ENCODE results near the gene KCNIP4. TPM values are rescaled to one million over a fixed set of nuclear protein-coding genes. Genes with fewer than 3 reads are reported as not detected.

Gene KCNIP4
- polyA plus RNA-seq, 3 donors, result 0.09 to 0.25 TPM; not detected in 1

DNA sequence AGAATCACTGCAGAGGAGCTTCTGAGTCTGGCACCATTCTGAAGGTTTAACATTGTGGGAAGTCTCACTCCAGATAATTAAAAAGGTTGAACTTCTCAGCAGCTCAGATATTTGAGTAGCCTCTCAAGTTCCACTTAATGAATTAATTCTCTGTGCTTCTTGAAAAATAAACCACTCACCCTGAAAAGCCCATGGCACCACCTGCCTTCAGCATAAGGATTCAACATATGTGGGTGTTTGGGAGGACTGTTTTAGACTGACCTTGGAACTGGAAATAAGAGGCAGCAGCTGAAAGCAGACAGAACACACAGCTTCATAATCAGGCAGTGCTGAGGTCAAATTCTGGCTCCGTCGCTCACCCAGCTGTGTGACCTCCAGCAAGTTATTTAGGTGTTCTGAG lies 100.6 kb downstream of the KCNIP4 start:
- H3K4me1 Mint-ChIP-seq, result no peaks in the 10 kb centered on the region
- H3K9me3 Mint-ChIP-seq, result no peaks in the 10 kb centered on the region
- no peak overlapping the region for H3K27ac Mint-ChIP-seq
- H2AFZ ChIP-seq (ENCODE audit: insufficient read depth, low read depth, low read length, poor library complexity, severe bottlenecking), result no peak overlapping the region
- H3K27me3 Mint-ChIP-seq (ENCODE audit: low read depth in 3 of 3), result no peaks in the 10 kb centered on the region
- no peaks in the 10 kb centered on the region for H3K36me3 Mint-ChIP-seq
- no peak overlapping the region for H3K9ac ChIP-seq (ENCODE audit: insufficient read depth, low read length, poor library complexity, severe bottlenecking)
- no peaks in the 10 kb centered on the region for H4K20me1 ChIP-seq (ENCODE audit: insufficient read depth, low read length)
- no peaks in the 10 kb centered on the region for H3K27me3 ChIP-seq (ENCODE audit: control insufficient read depth in 2 of 2, insufficient read depth in 2 of 2, low read length in 2 of 2)
- TF ChIP-seq, protein P1, sequence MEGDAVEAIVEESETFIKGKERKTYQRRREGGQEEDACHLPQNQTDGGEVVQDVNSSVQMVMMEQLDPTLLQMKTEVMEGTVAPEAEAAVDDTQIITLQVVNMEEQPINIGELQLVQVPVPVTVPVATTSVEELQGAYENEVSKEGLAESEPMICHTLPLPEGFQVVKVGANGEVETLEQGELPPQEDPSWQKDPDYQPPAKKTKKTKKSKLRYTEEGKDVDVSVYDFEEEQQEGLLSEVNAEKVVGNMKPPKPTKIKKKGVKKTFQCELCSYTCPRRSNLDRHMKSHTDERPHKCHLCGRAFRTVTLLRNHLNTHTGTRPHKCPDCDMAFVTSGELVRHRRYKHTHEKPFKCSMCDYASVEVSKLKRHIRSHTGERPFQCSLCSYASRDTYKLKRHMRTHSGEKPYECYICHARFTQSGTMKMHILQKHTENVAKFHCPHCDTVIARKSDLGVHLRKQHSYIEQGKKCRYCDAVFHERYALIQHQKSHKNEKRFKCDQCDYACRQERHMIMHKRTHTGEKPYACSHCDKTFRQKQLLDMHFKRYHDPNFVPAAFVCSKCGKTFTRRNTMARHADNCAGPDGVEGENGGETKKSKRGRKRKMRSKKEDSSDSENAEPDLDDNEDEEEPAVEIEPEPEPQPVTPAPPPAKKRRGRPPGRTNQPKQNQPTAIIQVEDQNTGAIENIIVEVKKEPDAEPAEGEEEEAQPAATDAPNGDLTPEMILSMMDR (IDR thresholded peaks at IDR 0.05), result no peak
- H3K4me2 ChIP-seq (replicated peaks; ENCODE audit: extremely low read depth, low read length, poor library complexity, severe bottlenecking), result no peak overlapping the region
- WGBS (ENCODE audit: insufficient coverage), result no CpG with 5 or more reads among the region's 2 CpGs
- H3K79me2 ChIP-seq (ENCODE audit: insufficient read depth, low read length), result no peaks in the 10 kb centered on the region
- H3K27ac ChIP-seq (ENCODE audit: low read depth in 1 of 2, low read length in 2 of 2), result no peak overlapping the region
- intact Hi-C loops (cut with micrococcal nuclease), result no loop called here
- no peak overlapping the region for H3K4me3 Mint-ChIP-seq
- H3K9me3 ChIP-seq (replicated peaks in 1 of 2; ENCODE audit: control insufficient read depth in 1 of 2, insufficient read depth in 1 of 2, low read length in 2 of 2), result no peaks in the 10 kb centered on the region
- H3K36me3 ChIP-seq (replicated peaks in 1 of 2; ENCODE audit: control insufficient read depth in 1 of 2, insufficient read depth in 2 of 2, low read length in 2 of 2), result no peaks in the 10 kb centered on the region
- H3K4me3 ChIP-seq (replicated peaks in 1 of 3; ENCODE audit: low read depth in 2 of 3, low read length in 3 of 3), result no peak overlapping the region
- DNase-seq, result no peak
- H3K4me1 ChIP-seq (ENCODE audit: control insufficient read depth in 1 of 2, insufficient read depth in 2 of 2, low read length in 2 of 2), result no peaks in the 10 kb centered on the region

DNA sequence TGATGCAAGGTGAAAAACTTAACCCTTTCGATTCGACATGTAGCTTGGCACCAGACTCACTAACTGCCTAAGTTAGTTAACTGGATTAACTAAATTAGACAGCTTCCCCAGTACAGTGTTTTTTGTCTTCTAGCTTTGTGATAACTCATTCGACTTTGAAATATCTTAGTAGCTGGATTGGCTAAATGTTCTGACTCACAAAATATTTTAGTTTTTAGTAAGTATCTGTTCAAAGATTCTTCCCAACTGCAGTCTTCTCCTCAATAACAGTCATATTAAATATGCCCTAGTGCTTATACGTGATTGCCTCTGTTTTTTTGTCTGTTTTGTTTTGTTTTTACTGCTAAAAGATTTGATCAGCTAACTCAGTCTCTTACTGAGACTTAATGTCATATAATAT lies 102.9 kb downstream of the KCNIP4 start:
- no peaks in the 10 kb centered on the region for H3K9me3 Mint-ChIP-seq
- WGBS (ENCODE audit: insufficient coverage), result no CpG with 5 or more reads among the region's 4 CpGs
- Histone ChIP-seq H3K4me2 (replicated peaks; ENCODE audit: extremely low read depth, low read length, poor library complexity, severe bottlenecking) (no peak overlapping the region), H3K36me3 (replicated peaks in 1 of 2; ENCODE audit: control insufficient read depth in 1 of 2, insufficient read depth in 2 of 2, low read length in 2 of 2) (no peaks in the 10 kb centered on the region), H3K27ac (ENCODE audit: low read depth in 1 of 2, low read length in 2 of 2) (no peak overlapping the region), H3K4me3 (replicated peaks in 1 of 3; ENCODE audit: low read depth in 2 of 3, low read length in 3 of 3) (no peak overlapping the region), H3K4me1 (ENCODE audit: control insufficient read depth in 1 of 2, insufficient read depth in 2 of 2, low read length in 2 of 2) (no peaks in the 10 kb centered on the region), H3K9me3 (replicated peaks in 1 of 2; ENCODE audit: control insufficient read depth in 1 of 2, insufficient read depth in 1 of 2, low read length in 2 of 2) (no peaks in the 10 kb centered on the region), H2AFZ (ENCODE audit: insufficient read depth, low read depth, low read length, poor library complexity, severe bottlenecking) (no peak overlapping the region), H3K27me3 (ENCODE audit: control insufficient read depth in 2 of 2, insufficient read depth in 2 of 2, low read length in 2 of 2) (no peaks in the 10 kb centered on the region), H4K20me1 (ENCODE audit: insufficient read depth, low read length) (no peaks in the 10 kb centered on the region), H3K79me2 (ENCODE audit: insufficient read depth, low read length) (no peaks in the 10 kb centered on the region), H3K9ac (ENCODE audit: insufficient read depth, low read length, poor library complexity, severe bottlenecking) (no peak overlapping the region)
- TF ChIP-seq, protein P1 (IDR thresholded peaks at IDR 0.05), result no peak
- no peaks in the 10 kb centered on the region for H3K4me1 Mint-ChIP-seq
- no peak overlapping the region for H3K27ac Mint-ChIP-seq
- H3K27me3 Mint-ChIP-seq (ENCODE audit: low read depth in 3 of 3), result no peaks in the 10 kb centered on the region
- H3K36me3 Mint-ChIP-seq, result no peaks in the 10 kb centered on the region
- H3K4me3 Mint-ChIP-seq, result no peak overlapping the region
- no peak for DNase-seq
- intact Hi-C loops (cut with micrococcal nuclease), result no loop called here

Data from CD14-positive monocyte (primary cell).